Hepatocyte (in vitro differentiated cells): ENCODE results near the gene SMIM33.

Experiments used
- EZH2phosphoT487 ChIP-seq: fragments of 200-600 bp; sonication (generic); IDR thresholded peaks from one replicate; pipeline ENCODE4 v1.6.1; 2018; ENCODE audit warnings: antibody characterized with exemption, mild to moderate bottlenecking, low read depth, moderate library complexity; ENCODE audit not compliant: unreplicated experiment, severe bottlenecking
- TF ChIP-seq, protein P1 (sequence below): fragments of 200-600 bp; sonication (generic); IDR thresholded peaks from 2 replicates; pipeline ENCODE4 v1.5.1; 2016; ENCODE audit warnings: antibody characterized with exemption, mild to moderate bottlenecking; ENCODE audit not compliant: poor library complexity

- TF ChIP-seq, protein P1, sequence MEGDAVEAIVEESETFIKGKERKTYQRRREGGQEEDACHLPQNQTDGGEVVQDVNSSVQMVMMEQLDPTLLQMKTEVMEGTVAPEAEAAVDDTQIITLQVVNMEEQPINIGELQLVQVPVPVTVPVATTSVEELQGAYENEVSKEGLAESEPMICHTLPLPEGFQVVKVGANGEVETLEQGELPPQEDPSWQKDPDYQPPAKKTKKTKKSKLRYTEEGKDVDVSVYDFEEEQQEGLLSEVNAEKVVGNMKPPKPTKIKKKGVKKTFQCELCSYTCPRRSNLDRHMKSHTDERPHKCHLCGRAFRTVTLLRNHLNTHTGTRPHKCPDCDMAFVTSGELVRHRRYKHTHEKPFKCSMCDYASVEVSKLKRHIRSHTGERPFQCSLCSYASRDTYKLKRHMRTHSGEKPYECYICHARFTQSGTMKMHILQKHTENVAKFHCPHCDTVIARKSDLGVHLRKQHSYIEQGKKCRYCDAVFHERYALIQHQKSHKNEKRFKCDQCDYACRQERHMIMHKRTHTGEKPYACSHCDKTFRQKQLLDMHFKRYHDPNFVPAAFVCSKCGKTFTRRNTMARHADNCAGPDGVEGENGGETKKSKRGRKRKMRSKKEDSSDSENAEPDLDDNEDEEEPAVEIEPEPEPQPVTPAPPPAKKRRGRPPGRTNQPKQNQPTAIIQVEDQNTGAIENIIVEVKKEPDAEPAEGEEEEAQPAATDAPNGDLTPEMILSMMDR = no peak
- TF ChIP-seq EZH2phosphoT487 = no peak
Measured at GRCh38 chr5:139512786-139513390, 42.1 kb downstream of the SMIM33 start.
